K562 treated with DMSO at 1 percent for 48 hours (cell line): Measurements from ENCODE around the gene CHL1. TPM values are rescaled to one million over a fixed set of nuclear protein-coding genes. Genes with fewer than 3 reads are reported as not detected.

Experiments used
- total RNA-seq: library from RNA; unstranded; fragments of 300-600 nt; gene quantifications from 2 replicates; pipeline ENCODE4 v1.2.3, GENCODE V29; 2022; ENCODE audit warnings: low replicate concordance; ENCODE audit errors: extremely low read depth

The CHL1 gene
- total RNA-seq = not detected in 2 replicates

GRCh38 chr3:196311-197148, at the start of gene CHL1:
Gene CHL1 (plus strand): TSS chr3:196763. CDS start chr3:319777, 123,014 bp downstream.

